Activated gamma-delta T cell treated with Interleukin-2 at 50 U/mL for 16 hours (primary cell): Measurements from ENCODE around the gene BPI.
"Not testable (repeated sequence)": the region's sequence is repeated elsewhere in the genome, so short reads cannot be mapped to it uniquely, and the experiment has no call there.

Experiments
- DNase-seq: peaks from one replicate; pipeline ENCODE4 v3.0.0-alpha.2; 2020

BPI gene

DNA sequence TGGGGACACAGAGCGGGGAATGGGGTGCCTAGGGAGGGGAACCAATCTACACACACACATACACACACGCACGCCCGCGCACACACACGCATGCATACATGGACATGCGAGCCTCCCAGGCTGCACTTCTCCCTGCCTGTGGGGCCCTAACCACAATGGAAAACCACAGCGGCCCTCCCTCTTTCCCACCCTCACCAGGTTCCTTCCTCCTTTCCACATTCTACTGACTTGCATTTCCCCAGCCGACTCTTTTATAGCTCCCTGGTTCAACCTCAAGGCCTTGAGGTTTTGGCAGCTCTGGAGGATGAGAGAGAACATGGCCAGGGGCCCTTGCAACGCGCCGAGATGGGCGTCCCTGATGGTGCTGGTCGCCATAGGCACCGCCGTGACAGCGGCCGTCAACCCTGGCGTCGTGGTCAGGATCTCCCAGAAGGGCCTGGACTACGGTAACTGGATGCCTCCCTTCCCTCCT, at the start of gene BPI:
Gene BPI, plus strand, starts transcription at position 249 of the 472 bp plus-strand sequence. Its CDS starts 68 bp downstream, at position 317.
- no peak for DNase-seq

DNA sequence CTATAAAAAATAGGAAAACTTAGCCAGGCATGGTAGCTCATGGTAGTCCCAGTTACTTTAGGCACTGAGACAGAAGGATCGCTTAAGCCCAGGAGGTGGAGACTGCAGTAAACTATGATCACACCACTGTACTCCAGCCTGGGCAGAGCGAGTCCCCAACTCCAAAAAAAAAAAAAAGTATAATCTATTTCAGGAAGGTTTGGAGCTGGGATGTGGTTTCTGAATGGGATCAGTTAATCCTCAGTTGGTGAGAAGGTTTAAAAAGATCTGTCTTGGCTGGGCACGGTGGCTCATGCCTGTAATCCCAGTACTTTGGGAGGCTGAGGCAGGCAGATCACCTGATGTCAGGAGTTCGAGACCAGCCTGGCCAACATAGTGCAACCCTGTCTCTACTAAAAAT, 49.3 kb upstream of the BPI start:
- DNase-seq, result not testable (repeated sequence)

DNA sequence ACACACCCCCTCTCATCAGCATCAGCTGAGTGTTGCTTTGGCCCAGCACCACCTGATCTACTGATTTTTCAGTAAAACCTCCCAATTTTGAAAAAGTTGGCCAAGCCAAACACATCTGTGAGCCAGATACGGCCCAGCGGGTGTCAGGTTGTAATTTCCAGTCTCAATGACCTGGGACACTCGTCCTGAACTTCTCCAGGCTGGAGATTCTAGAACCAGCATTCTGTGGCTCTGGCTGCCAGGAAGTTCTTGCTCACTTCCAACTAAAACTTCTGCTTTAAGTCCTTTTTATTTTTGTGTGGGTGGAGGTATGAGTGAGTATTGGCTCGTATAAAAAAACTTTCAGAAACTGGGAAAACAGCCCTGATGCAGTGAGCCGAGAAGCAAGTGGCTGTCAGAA, 48.6 kb upstream of the BPI start:
- DNase-seq, result no peak

- no peak for DNase-seq
These were observed 47.9 kb upstream of the BPI start for GRCh38 chr20:38256021-38256420.

- no peak for DNase-seq
These were observed 47.0 kb upstream of the BPI start for GRCh38 chr20:38256966-38257365.

DNA sequence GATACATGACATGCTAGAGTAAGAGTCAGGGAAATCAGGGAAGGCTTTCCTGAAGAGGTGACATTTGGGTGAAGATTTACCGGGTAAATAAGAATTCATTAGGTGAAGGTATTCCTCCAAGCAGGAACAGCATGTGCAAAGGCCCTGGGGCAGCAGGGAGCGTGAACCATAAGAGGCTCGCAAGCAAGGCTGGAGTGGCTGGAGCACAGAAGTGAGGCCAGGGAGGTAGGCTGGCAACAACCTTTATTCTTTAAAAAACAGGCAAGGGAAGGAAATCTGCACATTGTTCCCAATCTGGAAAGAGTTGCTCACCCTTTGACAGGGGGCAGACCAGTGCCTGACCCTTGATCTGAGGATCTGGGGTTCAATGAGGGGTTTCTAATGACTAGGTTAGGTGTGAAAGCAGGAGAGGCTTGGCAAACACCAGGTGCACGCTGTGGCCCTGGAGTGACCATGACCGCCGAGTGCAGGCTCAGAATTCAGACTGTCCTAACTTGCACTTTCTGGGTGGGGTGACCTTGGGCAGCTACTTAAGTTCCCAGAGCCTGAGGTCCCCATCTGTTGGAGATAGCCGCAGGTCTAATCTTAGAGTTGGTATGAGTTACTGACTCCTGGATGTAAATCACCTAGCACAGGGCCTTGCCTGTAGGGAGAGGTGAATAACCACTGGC, 45.3 kb upstream of the BPI start:
- no peak for DNase-seq

DNA sequence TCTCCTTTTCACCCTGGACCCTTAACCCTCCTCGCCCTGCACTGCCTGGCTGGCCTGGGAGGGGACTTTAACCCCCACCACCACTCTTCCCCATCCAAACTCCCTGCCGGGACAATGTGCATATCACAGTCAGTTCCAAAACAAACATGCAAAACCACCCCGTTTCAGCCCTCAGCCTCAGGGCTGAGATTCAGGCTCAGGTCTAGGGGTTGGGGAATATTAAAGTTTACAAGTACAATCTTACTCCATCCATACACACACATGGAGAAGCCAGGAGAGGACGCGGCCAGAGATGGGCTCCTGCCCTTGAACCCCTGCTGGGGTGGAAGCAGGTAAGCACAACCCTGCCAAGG, 44.0 kb upstream of the BPI start:
- no peak for DNase-seq

DNA sequence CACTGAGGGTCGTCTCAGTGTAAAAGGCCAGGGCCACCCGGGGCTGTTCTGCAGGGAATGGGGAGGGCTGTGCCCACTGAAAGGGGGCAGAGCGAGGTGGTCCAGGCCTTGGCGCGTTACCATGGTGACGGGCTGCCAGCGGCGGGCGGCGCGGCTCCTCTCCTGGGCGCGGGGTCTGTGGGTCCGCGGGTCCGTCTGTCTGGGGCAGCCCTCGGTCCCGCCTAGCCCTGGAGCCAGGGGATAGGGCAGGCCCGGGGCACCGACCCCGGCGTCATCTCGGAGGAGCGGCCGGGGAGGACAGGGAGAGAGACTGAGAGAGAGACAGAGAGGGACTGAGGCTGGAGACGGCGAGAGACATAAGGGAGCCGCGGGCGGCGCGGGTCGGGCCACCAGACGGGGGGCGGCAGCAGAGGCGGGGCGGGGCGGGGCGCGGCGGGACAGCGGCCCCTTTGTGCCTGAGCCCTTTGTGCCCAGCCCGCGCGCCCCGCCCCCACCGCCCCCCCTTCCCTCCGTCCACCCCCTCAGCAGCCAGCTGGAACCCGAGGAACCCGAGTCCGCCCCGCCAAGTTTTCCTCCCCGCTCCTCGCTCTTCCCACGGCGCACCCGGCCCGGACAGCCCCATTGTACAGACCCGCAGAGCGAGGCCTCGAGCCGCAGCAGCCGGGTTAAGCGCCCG, 43.4 kb upstream of the BPI start, which contains the start of gene KIAA1755:
Gene KIAA1755, minus strand, starts transcription at position 358 of the 676 bp plus-strand sequence. Its CDS starts 235 bp downstream, at position 123.
- no peak for DNase-seq

- DNase-seq, result no peak
These were observed 42.9 kb upstream of the BPI start for GRCh38 chr20:38261054-38261390.

DNA sequence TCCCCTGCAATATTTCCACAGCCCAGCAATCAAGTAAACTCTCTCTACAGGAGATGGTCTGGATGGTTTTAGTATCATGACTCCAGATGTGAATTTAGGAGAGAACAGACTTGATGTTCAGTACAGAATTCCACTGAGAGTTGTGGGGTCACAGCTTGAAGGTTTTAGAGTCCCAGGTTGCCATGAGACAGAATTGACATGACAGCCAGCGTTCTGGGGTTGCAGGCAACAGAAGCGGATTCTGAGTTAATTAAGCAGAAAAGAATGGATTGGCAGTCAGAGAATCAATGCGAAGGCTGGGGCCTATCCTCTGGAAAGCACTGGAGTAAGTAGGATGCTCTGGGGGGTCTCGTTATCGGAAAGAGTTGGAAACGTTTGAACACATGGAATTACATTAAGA, 41.0 kb upstream of the BPI start:
- DNase-seq, result no peak

- no peak for DNase-seq
These were observed 37.5 kb upstream of the BPI start for GRCh38 chr20:38266426-38266825.

- DNase-seq, result no peak
These were observed 36.7 kb upstream of the BPI start for GRCh38 chr20:38267296-38267695.

DNA sequence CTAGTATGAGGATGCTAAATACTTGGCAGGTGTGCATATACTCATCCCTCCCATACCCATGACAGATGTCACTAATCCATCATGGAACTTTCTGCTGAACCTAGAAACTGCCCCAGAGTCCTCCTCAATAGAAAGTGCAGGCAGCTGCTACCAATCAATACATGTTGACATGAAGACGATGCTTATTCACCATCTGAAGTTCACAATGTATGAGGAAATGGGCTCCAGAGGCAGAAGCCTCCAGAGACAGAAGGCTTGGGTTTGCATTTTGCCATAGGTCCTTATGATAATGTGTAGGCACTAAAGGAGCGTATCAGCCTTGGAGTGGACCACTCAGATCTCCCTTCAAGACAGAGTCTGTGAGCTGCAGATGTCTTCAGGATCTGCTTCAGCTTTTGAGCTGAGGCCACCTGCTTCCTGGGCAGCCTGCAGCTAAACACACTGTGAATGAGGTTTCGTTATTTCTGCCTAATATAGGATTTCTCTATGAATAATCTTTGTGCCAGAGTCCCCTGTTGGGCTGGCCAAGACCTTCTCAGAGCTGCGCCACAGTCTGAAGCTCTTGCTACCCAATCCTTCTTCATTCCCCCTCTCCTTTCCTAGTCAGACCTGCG, 35.9 kb upstream of the BPI start:
- DNase-seq, result no peak

GRCh38 chr20:38269040-38269439, 34.9 kb upstream of the BPI start:
- no peak for DNase-seq

GRCh38 chr20:38269715-38270114, 34.2 kb upstream of the BPI start:
- no peak for DNase-seq

- no peak for DNase-seq
These were observed 32.9 kb upstream of the BPI start for GRCh38 chr20:38270869-38271605.

GRCh38 chr20:38271608-38272120, 32.3 kb upstream of the BPI start:
- DNase-seq, result no peak

DNA sequence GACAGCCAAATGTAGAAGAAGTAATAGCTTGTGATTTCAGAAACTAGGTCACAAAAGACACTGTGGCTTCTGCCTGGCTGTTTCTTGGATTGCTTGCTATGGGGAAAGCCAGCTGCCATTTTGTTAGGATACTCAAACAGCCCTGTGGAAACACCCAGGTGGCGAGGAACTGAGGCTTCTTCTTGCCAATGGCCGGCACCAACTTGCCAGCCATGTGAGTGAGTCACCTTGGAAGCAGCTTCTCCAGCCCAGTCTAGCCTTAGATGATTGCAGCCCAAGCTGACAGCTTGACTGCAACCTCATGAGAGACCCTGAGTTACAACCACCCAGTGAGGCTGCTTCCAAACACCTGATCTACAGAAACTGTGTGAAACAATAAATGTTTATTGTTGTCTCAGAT, 31.6 kb upstream of the BPI start:
- DNase-seq, result no peak

DNA sequence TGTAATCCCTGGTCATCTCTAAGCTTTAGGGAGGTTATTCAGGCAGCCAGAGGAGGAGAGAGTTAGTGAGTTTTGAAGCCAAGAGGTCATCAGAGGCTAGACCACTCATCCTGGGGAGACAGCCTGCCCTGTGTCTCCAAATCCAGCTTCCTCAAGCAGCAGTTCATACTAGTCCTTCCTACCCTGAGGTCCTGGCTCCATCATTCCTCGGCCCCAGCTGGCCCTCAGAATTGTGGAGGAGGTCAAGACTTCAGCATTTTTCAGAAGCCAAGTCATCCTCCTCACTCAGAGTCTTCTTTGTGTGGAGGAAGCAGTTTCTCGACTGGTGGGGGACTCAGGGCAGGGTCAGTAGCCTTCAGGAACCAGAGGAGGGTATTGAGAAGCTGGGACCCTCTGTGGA, 31.0 kb upstream of the BPI start:
- DNase-seq, result no peak

DNA sequence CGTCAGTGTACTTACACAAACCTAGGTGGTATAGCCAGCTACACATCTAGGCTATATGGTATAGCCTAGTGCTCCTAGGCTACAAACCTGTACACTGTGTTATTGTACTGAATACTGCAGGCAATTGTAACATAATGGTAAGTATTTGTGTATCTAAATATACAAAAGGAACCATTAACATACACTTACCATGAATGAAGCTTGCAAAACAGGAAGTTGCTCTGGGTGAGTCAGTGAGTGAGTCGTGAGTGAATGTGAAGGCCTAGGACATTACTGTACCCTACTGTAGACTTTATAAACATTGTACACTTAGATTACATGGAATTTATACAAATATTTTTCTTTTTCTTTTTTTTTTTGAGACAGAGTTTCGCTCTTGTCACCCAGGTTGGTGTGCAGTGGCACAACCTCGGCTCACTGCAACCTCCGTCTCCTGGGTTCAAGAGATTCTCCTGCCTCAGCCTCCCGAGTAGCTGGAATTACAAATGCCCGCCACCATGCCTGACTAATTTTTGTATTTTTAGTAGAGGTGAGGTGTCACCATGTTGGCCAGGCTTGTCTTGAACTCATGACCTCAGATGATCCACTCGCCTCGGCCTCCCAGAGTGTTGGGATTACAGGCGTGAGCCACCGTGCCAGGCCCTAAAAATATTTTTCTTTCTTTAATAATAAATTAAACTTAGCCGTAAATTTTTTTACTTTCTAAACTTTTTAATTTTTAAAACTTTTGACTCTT, 28.0 kb upstream of the BPI start:
- DNase-seq, result no peak

DNA sequence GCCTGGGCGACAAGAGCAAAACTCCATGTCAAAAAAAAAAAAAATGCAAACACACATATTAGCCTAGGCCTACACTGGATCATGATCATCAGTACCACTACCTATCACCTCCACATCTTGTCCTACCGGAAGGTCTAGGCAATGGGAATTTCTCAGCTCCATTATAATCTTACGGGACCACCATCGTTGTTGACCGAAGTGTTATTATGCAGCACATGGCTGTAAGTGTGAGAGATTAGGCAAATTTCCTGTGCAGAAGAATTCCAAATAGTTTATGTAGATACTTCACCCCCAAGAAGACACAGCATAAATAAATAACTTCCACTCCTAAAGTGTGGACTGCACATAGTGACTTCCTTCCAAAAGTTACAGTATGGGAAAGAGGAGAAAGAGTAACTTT, 26.7 kb upstream of the BPI start:
- no peak for DNase-seq

DNA sequence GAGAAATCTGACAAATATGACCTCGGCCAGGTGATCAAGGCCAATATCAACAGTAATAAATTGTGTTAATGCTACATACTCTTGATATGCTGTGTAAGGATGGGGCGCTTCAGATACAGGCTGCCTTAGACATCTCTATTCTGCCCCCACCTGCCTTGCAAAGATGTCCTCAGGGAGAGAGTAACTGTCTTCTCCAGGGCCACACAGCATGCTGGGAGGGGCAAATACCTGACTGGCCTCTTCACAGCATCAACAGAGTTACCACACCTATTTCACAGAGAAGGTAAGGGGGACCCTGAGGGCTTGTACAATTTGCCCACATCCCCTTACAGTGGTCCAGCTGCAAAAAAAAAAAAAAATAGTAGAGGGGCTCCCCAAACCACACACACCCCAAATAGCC, 26.3 kb upstream of the BPI start:
- no peak for DNase-seq

DNA sequence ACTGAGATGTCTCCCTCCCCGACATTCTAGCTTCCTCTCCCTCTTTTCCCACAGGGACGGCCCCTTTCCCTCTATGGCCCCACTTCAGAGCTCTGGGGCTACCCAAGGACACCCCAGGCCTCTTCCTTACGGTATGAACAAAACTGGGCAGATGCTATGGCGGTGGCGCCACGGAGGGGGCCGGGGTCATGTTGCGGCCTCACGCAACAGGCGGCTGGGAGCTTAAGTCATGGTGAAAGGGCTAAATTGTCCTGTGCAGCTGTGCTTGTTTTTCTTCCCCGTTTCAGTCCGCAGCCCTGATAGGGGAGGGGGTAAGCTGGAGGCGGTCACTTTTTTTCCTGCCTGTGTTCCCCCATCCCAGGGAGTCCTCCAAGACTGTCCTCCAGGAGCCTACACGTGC, 25.8 kb upstream of the BPI start:
- no peak for DNase-seq
